Measurements from ENCODE around the gene KIF18B. TPM values are rescaled to one million over a fixed set of nuclear protein-coding genes. Genes with fewer than 3 reads are reported as not detected.

Gene KIF18B
- total RNA-seq, 2 donors from 2014 or later = 37.7 to 51.5 TPM

DNA sequence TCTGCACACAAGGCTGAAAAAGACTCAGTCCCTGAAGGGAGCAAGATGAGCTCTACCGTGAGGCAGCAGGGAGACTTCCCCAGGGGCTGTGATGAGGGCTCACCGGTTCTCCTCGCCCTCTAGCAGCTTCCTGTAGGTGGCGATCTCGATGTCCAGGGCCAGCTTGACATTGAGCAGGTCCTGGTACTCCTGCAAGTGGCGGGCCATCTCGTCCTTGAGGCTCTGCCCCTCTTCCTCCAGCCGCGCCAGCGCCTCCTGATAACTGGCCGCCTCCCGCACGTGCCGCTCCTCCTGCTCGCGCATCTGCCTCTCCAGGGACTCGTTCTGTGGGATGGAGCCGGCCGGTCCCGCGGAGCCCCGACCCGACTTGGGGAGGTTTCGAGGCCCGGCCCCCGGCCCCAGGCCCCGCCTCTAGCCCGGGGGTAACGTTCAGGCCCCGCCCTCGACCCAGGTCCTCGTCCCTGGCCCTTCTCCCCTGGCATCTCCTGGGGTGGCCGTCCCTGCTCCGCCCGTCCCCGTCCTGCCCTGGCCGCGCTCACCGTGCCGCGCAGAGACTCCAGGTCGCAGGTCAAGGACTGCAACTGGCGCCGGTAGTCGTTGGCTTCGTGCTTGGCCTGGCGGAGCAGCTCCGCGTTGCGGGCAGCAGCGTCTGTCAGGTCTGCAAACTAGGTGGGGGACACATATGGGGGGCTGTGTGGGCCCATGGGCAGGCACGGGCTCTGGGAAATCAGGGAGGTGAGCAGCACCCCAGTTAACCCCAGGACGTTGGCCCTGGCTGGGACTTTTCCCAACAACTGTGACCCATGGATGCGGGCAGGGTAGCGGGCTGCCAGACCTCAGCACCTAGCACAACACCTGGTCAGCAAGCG lies 36.2 kb downstream of the KIF18B start:
- Mint-ChIP-seq H3K4me1 (peaks cover 10% of the 10 kb centered on the region), H3K27me3 (peaks cover 19% of the 10 kb centered on the region), H3K4me3 (peak overlapping the region; percentile 29), H3K9me3 (no peaks in the 10 kb centered on the region), H3K36me3 (ENCODE audit: low read depth) (no peaks in the 10 kb centered on the region), H3K27ac (no peak overlapping the region)
- ATAC-seq (replicated peaks) = peak; percentile 83

DNA sequence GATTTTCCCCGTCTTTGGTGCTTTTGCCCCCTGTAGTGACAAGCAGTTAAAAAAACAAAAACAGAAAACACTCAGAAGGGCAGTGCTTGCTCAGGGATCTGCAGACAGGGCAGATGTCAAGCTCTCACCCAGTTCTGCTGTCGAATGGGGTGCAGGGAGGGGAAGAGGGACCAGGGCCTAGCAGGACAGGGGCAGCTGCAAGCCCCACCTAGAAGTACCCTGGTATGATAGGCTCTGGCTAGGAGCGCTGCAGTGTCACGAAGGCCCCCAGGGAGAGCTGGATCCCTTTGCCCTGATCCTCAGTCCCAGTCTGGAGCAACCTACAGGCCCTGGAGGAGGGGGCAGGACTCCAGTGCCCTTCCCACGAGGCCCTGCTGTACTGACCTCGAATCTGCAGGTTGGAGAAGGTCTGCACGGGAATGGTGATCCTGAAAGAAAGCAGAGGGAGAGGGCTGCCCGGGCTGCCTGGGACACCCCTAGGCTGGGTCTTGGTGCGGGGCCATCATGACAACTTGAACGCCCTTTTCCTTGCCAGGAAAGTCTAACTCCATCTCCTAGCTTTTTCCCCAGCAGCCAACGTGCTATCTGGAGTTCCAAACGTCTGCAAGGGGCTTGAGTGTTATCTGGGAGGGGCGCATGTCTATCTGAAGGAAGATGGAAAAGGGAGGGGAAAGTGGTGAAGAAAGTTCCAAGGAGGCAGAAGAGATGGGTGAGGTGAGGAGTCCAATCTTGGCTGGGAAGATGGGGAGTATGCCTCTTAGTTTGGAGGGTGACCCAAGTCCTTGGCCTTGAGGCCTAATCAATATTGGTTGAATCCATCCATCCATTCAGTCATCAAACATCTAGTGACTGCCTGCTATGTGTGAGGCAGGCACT lies 37.1 kb downstream of the KIF18B start:
- H3K4me3 Mint-ChIP-seq = peak overlapping the region; percentile 29
- no peak for ATAC-seq (replicated peaks)

GRCh38 chr17:44909681-44910144 lies 37.9 kb downstream of the KIF18B start:
- no peak for ATAC-seq (replicated peaks)
- H3K9me3 Mint-ChIP-seq = no peaks in the 10 kb centered on the region
- H3K27ac Mint-ChIP-seq = no peak overlapping the region
- no peak overlapping the region for H3K4me3 Mint-ChIP-seq
- H3K27me3 Mint-ChIP-seq = peaks cover 23% of the 10 kb centered on the region
- H3K4me1 Mint-ChIP-seq = peaks cover 10% of the 10 kb centered on the region
- no peaks in the 10 kb centered on the region for H3K36me3 Mint-ChIP-seq (ENCODE audit: low read depth)

More for the DNA sequence above, 37.1 kb downstream of the KIF18B start:
- H3K36me3 Mint-ChIP-seq (ENCODE audit: low read depth) = no peaks in the 10 kb centered on the region
- peaks cover 10% of the 10 kb centered on the region for H3K4me1 Mint-ChIP-seq
- no peaks in the 10 kb centered on the region for H3K9me3 Mint-ChIP-seq
- no peak overlapping the region for H3K27ac Mint-ChIP-seq
- H3K27me3 Mint-ChIP-seq = peaks cover 23% of the 10 kb centered on the region

DNA sequence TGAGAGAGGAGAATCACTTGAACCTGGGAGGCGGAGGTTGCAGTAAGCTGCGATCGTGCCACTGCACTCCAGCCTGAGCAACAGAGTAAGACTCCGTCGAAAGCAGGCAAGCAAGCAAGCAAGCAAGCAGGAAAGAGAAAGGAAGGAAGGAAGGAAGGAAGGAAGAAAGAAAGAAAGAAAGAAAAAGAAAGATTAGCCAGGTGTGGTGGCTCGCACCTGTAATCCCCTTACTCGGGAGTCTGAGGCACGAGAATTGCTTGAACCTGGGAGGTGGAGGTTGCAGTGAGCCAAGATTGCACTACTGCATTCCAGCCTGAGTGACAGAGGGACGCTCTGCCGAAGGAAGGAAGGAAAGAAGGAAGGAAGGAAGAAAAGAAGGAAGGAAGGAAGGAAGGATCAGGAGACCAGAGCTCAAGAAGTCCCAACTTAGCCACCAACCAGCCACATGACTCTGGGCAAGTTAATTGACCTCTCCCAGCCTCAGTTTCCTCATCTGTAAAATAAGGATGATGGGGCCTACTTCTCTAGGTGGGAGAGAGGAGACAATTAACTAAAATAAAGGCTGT lies 38.7 kb downstream of the KIF18B start:
- Mint-ChIP-seq H3K4me1 (peaks cover 10% of the 10 kb centered on the region), H3K4me3 (no peak overlapping the region), H3K36me3 (ENCODE audit: low read depth) (no peaks in the 10 kb centered on the region), H3K9me3 (no peaks in the 10 kb centered on the region), H3K27ac (no peak overlapping the region), H3K27me3 (peaks cover 19% of the 10 kb centered on the region)
- ATAC-seq (replicated peaks) = no peak

DNA sequence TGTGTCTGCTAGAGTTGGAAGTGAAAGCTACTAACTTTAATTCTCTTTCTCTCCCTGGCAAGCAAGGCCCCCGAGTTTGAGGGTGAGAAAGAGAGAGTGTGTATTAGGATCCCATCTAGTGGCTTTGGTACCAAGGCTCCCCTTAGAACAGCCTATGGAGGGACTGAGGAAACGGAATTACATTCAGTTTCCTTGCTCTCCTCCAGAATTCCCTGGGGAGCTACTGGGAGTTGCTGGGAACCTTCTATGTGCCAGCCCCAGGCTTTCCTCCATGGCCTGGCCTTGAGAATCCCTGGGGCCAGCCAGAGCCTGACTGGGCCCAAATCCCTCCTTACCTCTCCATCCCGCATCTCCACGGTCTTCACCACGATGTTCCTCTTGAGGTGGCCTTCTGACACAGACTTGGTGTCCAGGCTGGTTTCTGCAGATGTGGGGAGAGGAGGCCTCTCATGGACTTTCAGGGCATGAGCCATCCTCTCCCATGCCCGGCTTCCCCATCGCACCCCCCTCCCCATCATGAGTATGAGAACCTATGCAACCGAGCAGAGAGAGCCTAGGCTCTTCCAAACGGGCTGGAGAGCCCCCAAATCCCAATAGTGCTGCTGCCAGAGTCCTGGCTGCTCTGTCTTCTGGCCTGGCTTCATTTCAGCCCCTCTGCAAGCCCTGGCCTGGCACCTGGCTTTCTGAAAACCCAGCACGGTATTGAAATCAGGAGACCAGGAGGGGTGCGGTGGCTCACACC lies 39.7 kb downstream of the KIF18B start:
- H3K4me3 Mint-ChIP-seq = no peak overlapping the region
- peaks cover 4% of the 10 kb centered on the region for H3K4me1 Mint-ChIP-seq
- no peak overlapping the region for H3K27ac Mint-ChIP-seq
- H3K36me3 Mint-ChIP-seq (ENCODE audit: low read depth) = no peaks in the 10 kb centered on the region
- peaks cover 14% of the 10 kb centered on the region for H3K27me3 Mint-ChIP-seq
- H3K9me3 Mint-ChIP-seq = no peaks in the 10 kb centered on the region
- ATAC-seq (replicated peaks) = no peak

GRCh38 chr17:44906763-44907728 lies 40.5 kb downstream of the KIF18B start:
- no peaks in the 10 kb centered on the region for H3K9me3 Mint-ChIP-seq
- no peak overlapping the region for H3K27ac Mint-ChIP-seq
- no peak overlapping the region for H3K4me3 Mint-ChIP-seq
- no peak for ATAC-seq (replicated peaks)
- peaks cover 4% of the 10 kb centered on the region for H3K4me1 Mint-ChIP-seq
- no peaks in the 10 kb centered on the region for H3K36me3 Mint-ChIP-seq (ENCODE audit: low read depth)
- H3K27me3 Mint-ChIP-seq = peaks cover 9% of the 10 kb centered on the region

DNA sequence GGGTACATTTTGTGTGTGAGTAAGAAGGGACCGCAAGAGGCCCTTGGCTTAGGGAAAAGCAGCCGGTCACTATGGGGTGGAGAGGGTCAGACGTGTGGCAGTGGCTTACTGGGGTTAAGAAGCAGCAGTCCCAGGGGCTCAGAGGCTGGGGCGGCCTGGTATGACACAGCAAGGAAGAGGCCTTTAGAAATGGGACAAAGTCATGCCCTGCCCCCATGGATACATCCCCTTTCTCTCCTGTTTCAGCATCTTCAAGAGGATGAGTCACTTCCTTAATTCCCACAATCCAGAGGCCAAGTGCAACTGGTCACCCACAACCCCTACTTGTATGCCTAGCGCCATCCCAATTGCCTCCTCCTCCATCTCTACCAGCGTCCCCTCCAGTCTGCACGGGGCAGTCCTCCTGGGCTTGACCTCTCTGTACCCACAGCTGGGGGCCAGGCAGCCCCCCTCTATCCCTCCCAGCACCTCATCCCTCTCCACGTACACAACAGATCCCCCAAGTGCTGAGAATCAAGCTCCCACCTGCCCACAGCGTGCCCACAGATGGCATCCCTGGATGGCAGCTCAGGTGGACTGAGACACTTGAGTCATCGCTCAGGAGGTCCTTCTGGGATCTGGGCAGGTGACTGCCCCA lies 41.4 kb downstream of the KIF18B start:
- no peaks in the 10 kb centered on the region for H3K9me3 Mint-ChIP-seq
- H3K4me1 Mint-ChIP-seq = peaks cover 4% of the 10 kb centered on the region
- no peak overlapping the region for H3K27ac Mint-ChIP-seq

DNA sequence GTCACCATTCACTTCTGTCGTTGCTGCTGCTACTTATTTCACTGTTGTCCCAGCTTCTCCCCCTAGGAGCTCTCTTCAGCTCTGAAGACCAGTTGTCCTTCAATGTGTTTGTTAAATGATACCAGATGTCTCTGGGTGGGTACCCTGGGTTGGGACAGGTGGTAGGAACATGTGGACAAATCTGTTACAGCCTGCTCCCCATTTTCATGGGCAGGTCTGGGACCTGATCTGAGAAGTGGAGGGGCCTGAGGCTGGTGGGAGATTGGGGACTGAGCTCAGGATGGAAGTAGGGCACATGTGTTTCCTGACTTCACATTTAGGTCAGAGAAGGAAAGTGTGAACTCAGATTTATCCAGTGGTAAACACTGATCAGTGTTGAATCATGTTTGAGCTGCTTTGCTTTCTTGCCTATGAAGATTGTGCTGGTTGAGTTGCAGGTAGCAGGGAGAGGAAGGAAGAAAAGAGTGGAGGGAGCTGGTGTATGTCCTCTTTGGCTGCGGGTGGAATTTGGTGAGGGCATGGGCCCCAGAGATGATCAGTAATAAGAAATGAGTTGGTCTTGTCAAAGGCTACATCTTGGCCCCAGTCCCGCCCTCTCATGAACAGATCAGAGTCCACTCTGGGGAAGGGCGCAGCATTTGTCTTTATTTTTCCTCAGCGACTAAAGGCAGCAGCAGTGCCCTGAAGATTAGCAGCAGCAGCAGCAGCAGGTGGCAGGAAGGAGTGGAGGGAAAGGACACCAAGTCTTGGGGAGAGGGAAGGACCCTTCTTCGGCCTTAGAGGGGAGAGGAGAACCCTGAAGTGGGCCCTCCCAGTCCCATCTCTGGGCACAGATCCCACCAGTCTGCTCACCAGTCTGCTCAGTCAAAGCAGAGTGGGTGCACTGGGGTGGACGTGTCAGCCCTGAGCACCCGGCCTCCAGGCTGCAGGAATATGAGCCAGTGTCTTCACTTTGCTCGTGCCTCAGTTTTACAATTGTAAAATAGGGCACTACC lies 42.3 kb downstream of the KIF18B start:
- Mint-ChIP-seq H3K4me3 (no peak overlapping the region), H3K36me3 (ENCODE audit: low read depth) (no peaks in the 10 kb centered on the region), H3K27ac (peak overlapping the region; percentile 6), H3K27me3 (peaks cover 3% of the 10 kb centered on the region), H3K9me3 (no peaks in the 10 kb centered on the region), H3K4me1 (no peaks in the 10 kb centered on the region)
- no peak for ATAC-seq (replicated peaks)

More for the DNA sequence above, 41.4 kb downstream of the KIF18B start:
- H3K36me3 Mint-ChIP-seq (ENCODE audit: low read depth) = no peaks in the 10 kb centered on the region
- no peak for ATAC-seq (replicated peaks)
- peaks cover 9% of the 10 kb centered on the region for H3K27me3 Mint-ChIP-seq
- H3K4me3 Mint-ChIP-seq = no peak overlapping the region

- Mint-ChIP-seq H3K27me3 (peaks cover 3% of the 10 kb centered on the region), H3K9me3 (no peaks in the 10 kb centered on the region), H3K4me1 (no peaks in the 10 kb centered on the region), H3K27ac (no peak overlapping the region), H3K4me3 (no peak overlapping the region), H3K36me3 (ENCODE audit: low read depth) (peaks cover 5% of the 10 kb centered on the region)
- no peak for ATAC-seq (replicated peaks)
Measured at GRCh38 chr17:44904001-44904984, 43.3 kb downstream of the KIF18B start.

DNA sequence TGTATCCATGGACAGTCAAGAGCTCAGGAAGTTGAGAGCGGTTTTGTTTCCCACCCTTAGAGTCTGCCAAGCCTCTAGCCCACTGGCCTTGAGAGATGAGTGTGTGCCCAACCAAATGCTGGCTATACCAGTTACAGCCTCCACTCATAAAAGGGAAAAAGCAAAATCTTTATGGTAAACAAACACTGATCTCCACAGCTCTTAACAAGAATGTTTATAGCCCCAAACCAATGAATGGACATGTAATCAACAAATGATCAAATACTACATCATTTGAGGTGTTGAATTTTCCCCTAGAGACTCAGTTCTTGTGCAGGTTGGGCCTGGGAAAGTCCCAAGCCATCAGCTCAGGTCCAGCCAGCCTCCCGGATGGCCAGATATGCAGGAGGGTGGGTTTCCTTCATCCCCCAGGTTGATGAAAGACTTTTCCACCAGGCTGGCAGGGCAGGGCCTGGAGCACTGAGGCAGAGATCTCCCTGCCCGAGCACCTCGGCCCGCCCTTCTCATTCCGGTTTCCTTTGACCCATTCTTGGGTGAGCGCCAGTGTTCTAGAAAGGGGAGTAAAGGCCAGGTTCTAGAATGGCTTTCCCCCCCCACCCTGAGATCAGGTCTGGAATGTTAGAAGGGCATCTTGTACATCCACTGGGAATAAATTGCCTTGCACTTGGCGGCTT lies 44.4 kb downstream of the KIF18B start:
- Mint-ChIP-seq H3K27me3 (peaks cover 3% of the 10 kb centered on the region), H3K27ac (no peak overlapping the region), H3K36me3 (ENCODE audit: low read depth) (peaks cover 17% of the 10 kb centered on the region), H3K4me3 (no peak overlapping the region), H3K4me1 (peaks cover 6% of the 10 kb centered on the region), H3K9me3 (no peaks in the 10 kb centered on the region)
- no peak for ATAC-seq (replicated peaks)
